Kidney epithelial cell (primary cell): ENCODE measurements around the gene ABL2. TPM values are rescaled to one million over a fixed set of nuclear protein-coding genes. Genes with fewer than 3 reads are reported as not detected.

ENCODE experiments used
- DNase-seq: peaks from one replicate; pipeline ENCODE4 v3.0.0-alpha.2; 2010; ENCODE audit warnings: low read depth
- H3K27me3 ChIP-seq: 2 replicates; pipeline ENCODE4 v1.6.0; 2011; ENCODE audit warnings: low read length; ENCODE audit not compliant: control insufficient read depth, insufficient read depth
- H3K36me3 ChIP-seq: 2 replicates; pipeline ENCODE4 v1.5.1; 2011; ENCODE audit warnings: low read length; ENCODE audit not compliant: control insufficient read depth, insufficient read depth
- H3K4me3 ChIP-seq: 2 replicates; pipeline ENCODE4 v1.5.1; 2011; ENCODE audit warnings: low read depth, mild to moderate bottlenecking, control low read depth, low read length
- CTCF ChIP-seq: IDR thresholded peaks from 2 replicates; pipeline ENCODE4 v1.5.1; 2011; ENCODE audit warnings: mild to moderate bottlenecking, moderate library complexity, low read length, control low read depth, inconsistent platforms; ENCODE audit not compliant: insufficient read depth, poor library complexity, severe bottlenecking
- total RNA-seq: library from RNA; depleted of rRNA; stranded (reverse); fragments of >200 nt; gene quantifications from 2 replicates; pipeline ENCODE4 v1.2.3, GENCODE V29; 2015

The ABL2 gene
- total RNA-seq, 1 donor from 2014 or later: 47.4 TPM

GRCh38 chr1:179241530-179242097, 12.1 kb upstream of the ABL2 start:
- TF ChIP-seq CTCF: no peak
- Histone ChIP-seq H3K4me3 (no peak overlapping the region), H3K27me3 (no peaks in the 10 kb centered on the region), H3K36me3 (no peaks in the 10 kb centered on the region)
- no peak for DNase-seq

- H3K27me3 ChIP-seq: no peaks in the 10 kb centered on the region
- DNase-seq: no peak
- no peak overlapping the region for H3K4me3 ChIP-seq
- no peak for TF ChIP-seq CTCF
- H3K36me3 ChIP-seq: no peaks in the 10 kb centered on the region
These were observed 7.7 kb upstream of the ABL2 start for GRCh38 chr1:179237222-179237621.

GRCh38 chr1:179234863-179235262, 5.4 kb upstream of the ABL2 start:
- no peak for DNase-seq
- Histone ChIP-seq H3K4me3 (no peak overlapping the region), H3K36me3 (no peaks in the 10 kb centered on the region), H3K27me3 (no peaks in the 10 kb centered on the region)
- TF ChIP-seq CTCF: no peak

GRCh38 chr1:179231923-179232322, 2.4 kb upstream of the ABL2 start:
- DNase-seq: no peak
- no peak overlapping the region for H3K4me3 ChIP-seq
- no peaks in the 10 kb centered on the region for H3K36me3 ChIP-seq
- no peaks in the 10 kb centered on the region for H3K27me3 ChIP-seq
- TF ChIP-seq CTCF: no peak

GRCh38 chr1:179230721-179231120, 1.2 kb upstream of the ABL2 start:
- Histone ChIP-seq H3K36me3 (no peaks in the 10 kb centered on the region), H3K4me3 (no peak overlapping the region), H3K27me3 (no peaks in the 10 kb centered on the region)
- TF ChIP-seq CTCF: no peak
- DNase-seq: no peak

GRCh38 chr1:179230251-179230650, 774 bp upstream of the ABL2 start:
- Histone ChIP-seq H3K36me3 (no peaks in the 10 kb centered on the region), H3K27me3 (no peaks in the 10 kb centered on the region), H3K4me3 (peak overlapping the region; percentile 97)
- DNase-seq: no peak
- TF ChIP-seq CTCF: no peak
